Stimulated activated naive CD4-positive, alpha-beta T cell (primary cell): ENCODE measurements around the gene RCVRN.

Source experiments
- DNase-seq, 6 experiments: peaks; one replicate each; lab custom pipeline; 2025; lab: John Stamatoyannopoulos, UW

The RCVRN gene

GRCh38 chr17:9850151-9850550 lies 54.9 kb downstream of the RCVRN start:
- no peak for DNase-seq
